GM19467 (cell line): ENCODE results near the gene BRAT1.
"Not testable (repeated sequence)": the region's sequence is repeated elsewhere in the genome, so short reads cannot be mapped to it uniquely, and the experiment has no call there.

Experiments
- ATAC-seq: cut with Tn5 transposase; IDR thresholded peaks from one replicate; pipeline ENCODE4 v1.9.1; 2021; ENCODE audit warnings: mild to moderate bottlenecking, moderate library complexity; ENCODE audit not compliant: unreplicated experiment

The BRAT1 gene

GRCh38 chr7:2539031-2539911, 16.1 kb downstream of the BRAT1 start:
- ATAC-seq, result no peak

DNA sequence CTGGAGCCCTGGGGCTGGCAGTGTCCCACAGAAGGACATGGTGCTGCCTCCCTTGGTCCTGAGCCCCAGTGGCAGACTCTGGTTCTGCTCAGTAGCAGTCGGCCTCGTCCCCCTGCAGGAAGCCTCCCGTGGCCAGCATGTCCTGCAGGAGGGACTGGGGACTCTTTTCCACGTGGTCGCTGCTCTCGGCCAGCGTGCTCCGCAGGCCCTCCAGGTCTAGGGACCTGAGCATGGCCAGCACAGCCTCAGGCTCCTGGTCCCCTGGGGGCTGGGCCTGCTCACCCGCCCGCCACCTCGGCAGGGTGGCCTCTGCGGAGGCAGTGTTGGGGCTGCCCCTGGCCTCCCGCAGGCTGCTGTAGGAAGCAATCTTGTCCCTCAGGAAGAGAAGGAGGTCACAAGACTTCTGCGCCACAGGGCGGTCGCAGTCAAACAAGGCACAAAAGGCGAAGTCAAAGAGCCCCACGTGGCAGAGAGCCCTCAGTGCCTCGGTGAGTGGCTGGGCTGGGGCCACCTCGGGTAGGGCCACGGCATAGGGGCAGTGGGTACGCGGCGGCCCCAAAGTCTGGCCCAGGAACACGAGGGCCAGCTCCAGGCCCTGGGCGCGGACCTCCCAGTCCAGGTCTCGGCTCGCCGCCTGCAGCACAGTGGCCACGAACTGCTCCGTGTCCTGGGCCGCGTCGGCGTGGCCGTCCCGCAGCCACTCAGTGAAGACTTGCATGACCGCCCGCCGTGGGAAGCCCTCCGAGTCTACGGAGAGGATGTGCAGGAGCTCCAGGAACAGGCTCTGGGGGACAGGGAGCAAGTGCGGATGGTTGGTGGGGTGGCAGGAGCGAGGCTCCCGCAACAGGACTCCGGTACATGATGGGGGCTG, 17.1 kb downstream of the BRAT1 start:
- ATAC-seq, result no peak

DNA sequence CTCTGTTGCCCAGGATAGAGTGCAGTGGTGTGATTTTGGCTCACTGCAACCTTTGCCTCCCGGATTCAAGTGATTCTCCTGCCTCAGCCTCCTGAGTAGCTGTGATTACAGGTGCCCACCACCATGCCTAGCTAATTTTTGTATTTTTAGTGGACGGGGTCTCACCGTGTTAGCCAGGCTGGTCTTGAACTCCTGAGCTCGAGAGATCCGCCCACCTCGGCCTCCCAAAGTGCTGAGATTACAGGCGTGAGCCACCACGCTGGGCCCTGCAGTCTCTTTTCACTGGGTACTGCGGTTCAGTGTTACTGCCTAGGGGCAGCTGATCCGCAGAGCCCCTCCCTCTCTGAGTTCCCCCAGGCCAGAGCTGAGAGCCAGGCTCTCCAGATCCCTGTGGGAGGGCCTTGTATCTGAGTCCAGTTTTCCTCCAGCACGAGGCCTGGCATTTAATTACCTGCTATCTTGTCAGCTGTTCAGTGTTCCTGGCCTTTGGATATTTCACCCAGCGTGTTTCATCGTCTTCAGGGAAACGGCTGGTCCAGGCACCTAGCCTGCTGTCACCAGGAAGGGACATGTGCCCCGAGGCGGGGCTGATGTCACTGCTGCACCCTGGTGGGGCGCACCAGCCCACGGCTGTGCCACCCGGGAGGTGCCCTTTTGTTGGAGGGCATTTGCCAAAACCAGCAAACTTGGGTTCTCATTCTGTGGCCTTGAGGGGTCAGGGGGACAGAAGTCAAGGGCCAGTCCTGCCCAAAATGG, 19.3 kb downstream of the BRAT1 start:
- not testable (repeated sequence) for ATAC-seq

DNA sequence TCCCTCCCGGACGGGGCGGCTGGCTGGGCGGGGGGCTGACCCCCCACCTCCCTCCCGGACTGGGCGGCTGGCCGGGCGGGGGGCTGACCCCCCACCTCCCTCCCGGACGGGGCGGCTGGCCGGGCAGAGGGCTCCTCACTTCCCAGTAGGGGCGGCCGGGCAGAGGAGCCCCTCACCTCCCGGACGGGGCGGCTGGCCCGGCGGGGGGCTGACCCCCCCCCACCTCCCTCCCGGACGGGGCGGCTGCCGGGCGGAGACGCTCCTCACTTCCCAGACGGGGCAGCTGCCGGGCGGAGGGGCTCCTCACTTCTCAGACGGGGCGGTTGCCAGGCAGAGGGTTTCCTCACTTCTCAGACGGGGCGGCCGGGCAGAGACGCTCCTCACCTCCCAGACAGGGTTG, 21.1 kb downstream of the BRAT1 start:
- not testable (repeated sequence) for ATAC-seq

GRCh38 chr7:2533566-2533965, 21.8 kb downstream of the BRAT1 start:
- ATAC-seq, result not testable (repeated sequence)

DNA sequence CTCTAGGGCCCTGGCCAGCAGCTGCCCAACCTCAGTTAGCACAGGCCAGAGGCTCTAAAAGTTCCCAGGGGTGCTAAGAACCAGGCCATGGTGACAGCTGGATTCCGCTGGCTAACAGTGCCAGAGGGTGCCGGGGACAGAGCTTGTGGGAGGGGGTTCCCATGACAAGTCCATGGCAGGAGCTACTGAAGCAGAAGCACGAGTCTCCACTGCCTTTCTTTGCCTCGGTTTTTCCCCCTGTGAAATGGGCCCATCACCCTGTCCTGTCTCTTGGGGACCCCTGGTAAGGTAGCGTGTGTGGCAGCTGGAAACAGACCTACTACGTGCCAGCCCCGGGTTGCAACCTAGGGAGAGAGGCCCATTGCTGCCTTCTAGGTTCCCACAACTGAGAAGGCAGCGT, 22.5 kb downstream of the BRAT1 start:
- not testable (repeated sequence) for ATAC-seq

DNA sequence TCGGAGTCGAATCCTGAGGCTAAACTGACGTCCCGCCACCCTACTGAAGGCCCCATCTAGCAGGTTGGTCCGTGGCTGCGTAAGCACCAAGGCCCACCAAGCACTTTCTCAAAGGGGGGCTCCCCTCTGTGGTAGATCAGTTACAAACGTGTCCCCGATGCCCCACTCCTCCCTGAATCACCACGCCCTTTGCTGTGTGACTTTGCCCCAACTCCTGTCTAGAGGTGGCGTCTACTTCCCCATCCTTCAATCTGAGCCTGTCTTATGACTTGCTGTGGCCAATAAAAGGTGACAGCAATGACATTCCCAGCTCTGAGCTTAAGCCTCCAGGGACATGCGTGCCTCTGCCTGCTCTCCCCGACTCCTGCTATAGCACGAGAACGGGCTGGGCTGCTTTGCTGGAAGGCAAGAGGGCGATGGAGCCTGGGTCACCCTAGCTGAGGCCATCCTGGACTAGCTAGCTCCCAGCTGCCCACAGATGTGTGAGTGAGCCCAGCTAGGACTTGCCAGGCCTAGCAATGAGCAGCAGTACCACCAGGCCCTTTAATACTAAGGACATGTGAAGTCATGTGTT, 23.0 kb downstream of the BRAT1 start:
- not testable (repeated sequence) for ATAC-seq

GRCh38 chr7:2531796-2532110, 23.6 kb downstream of the BRAT1 start:
- ATAC-seq, result not testable (repeated sequence)

DNA sequence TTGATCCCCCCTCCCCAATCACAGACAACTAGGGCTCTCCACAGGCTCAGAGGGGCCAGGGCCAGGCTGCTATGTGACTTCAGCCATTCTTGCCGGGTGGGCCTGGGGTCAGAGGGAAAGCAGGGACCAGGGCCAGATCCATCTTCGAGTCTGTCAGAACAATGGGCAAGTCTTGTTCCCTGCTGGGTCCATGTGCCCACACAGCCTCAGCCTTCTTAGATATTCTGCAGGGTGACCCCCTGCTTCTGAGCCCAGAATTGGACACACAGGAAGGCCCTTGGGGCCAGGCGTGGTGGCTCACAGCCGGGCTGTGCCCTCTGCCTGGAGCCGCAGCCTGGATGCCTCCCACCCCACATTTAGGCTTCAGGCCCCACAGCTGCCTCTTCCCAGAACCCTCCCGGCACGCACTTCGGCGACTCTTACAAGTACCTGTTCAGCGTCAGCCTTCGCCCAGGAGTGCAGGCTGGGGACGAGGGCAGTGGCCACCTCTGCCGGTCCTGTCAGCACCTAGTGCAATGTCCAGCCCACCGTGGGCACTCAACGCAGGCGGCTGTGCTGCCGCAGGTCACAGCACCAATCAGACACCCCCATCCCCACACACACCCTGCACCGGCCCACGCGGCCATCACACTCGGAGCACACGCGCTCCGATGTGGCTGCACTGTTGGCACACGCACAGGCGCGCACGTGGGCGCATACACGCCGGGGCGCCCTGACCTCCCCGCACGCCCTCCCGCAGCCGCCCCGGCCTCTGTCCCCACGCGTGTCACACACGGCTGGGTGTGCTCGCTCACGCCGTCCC, 24.1 kb downstream of the BRAT1 start:
- ATAC-seq, result not testable (repeated sequence)

GRCh38 chr7:2530071-2530987, 25.0 kb downstream of the BRAT1 start:
- ATAC-seq, result no peak

DNA sequence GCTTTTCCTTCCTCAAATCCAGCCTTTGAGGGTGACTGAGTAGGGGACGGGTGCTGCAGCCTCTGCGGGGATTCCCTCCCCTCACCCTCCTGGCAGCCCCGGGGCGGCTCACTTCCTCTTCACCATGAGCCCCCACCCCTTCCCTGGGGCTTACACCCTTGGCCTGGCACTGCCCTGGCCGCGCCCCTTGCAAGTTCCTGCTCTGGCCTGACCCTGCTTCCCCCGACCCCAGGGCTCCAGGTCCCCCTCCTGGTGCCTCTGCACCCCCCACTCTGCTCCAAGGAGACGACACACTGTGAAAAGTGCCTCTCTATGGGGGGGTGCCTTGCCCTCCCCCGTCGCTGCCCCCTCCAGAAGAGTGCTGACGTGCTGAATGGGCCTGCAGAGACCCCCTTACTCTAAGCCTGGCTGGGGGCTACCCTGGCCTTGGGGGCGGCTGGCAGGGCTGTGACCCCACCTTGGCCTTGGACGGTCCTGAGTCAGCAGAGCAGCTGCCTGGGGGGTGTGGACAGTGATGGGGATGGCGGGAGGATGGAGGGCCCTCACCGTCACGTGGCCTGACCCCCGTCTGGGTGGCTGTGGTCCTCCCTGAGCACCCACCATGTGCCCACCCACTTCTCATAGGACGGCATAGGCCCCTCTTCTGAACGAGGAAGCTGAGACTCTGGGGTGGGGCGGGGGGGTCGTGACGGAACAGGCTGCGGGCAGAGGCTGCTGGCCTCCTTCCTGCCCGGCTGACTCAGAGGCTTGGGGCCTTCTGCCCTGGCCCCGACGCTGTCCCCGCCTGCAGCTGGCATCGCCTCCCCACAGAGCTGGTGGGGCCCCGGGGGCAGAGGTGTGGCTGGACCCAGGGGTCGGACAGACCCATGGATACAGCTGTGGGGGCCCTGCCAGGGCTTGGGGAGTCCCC, 25.9 kb downstream of the BRAT1 start:
- peak; percentile 38 for ATAC-seq

DNA sequence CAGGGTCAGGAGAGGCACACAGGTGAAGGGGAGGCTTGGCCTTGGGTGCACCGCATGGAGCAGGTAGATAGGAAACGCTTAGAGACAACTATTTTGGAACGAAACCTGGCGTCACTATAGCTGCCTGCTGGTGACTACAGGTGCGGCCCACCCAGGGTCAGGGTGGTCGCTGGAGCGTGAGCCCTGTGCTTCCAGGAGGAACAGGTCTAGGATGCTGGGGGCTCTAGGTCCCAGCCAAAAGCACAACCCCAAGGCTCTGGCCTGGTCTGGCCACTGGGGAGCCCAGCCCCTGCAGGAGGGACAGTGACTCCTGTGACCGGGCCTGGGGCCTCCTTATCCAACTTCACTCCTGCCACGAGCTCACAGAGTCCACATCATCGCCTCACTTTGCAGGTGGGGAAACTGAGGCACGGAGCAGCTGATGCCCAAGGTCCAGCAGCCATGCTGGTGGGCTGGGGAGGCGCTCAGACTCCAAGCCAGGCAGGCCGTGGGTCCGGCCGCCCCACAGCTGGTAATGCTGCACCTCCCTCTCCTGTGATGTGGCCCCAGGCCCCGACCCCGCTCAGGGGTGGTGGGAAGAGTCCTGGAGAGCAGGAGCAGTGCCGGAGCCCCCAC, 26.7 kb downstream of the BRAT1 start:
- no peak for ATAC-seq

GRCh38 chr7:2527505-2528467, 27.5 kb downstream of the BRAT1 start:
- no peak for ATAC-seq

GRCh38 chr7:2526659-2527504, 28.4 kb downstream of the BRAT1 start:
- ATAC-seq, result no peak
